HG03521 (cell line): ENCODE measurements around the gene KIF23.

ENCODE experiments used
- ATAC-seq: cut with Tn5 transposase; IDR thresholded peaks from one replicate; pipeline ENCODE4 v1.9.1; 2021; ENCODE audit warnings: mild to moderate bottlenecking, moderate library complexity; ENCODE audit not compliant: unreplicated experiment

Gene KIF23

DNA sequence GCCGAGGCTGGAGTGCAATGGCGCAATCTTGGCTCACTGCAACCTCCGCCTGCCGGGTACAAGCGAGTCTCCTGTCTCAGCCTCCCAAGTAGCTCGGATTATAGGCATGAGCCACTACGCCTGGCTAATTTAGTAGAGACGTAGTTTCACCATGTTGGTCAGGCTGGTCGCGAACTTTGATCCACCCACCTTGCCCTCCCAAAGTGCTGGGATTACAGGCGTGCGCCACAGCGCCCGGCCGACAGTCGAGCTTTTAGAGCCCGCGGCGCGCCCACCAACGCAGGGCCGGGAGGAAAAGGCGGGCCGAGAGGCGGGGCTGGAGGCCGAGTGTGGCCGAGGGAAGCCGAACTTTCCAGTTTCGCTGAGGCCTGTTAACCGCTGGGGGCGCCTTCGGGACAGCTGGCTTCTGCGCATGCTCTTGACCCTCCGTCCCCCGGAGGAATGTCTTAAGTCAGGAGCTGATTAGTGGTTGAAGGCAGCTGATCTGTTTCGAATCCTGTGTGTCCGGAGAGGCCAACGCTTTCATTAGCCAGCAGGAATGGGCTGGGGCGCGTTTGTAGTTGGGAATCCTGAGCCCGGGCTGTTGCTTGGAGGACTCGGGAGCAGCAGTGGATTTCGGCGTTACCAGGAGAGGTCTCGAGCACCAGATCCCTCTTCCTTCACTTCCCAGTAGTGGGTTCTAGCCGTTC, 48.5 kb downstream of the KIF23 start:
- peak; percentile 90 for ATAC-seq

DNA sequence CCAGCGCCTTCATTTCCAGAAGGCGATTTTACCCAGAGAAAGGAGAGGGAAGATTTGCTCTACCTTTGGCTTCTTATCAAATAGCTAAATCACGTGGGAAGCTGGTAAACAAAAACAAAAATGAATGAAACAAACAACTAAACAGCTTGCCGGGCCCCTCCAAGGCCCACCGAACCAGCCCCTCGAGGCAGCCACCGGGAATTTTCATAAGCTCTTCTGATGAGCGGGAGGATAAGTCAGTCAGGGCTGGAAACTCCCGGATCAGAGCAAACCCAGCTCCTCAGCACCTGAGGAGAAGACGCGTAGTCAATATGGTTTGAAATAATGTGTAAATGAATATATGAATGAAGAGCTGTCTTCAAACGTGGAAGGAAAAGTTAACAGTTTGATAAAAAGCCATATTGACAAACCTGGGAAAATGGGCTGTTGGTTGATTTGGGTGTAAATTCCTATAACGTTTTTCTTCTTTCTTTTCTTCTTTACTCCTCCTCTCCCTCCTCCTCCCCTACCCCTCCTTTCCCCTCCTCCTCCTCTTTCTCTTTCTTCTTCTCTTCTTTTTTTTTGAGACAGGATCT, 49.1 kb downstream of the KIF23 start:
- ATAC-seq = no peak

DNA sequence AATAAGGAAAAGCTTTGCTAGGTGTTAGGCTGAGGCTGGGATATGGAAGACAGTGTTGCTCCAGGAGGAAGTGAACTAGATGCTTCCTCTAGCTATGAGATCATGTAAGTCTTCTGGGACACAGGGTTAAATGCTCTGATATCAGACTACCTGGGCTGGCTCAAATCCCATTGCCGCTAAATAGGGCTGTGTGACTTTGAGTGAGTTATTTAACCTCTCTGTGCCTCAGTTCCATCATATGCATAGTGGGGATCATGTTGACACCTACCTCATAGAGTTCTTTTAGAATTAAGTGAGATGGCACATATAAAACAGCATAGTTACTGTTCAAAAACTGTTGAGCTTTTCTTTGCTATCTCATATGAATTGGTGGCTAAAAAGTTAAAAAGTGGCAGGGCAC, 51.1 kb downstream of the KIF23 start:
- no peak for ATAC-seq

DNA sequence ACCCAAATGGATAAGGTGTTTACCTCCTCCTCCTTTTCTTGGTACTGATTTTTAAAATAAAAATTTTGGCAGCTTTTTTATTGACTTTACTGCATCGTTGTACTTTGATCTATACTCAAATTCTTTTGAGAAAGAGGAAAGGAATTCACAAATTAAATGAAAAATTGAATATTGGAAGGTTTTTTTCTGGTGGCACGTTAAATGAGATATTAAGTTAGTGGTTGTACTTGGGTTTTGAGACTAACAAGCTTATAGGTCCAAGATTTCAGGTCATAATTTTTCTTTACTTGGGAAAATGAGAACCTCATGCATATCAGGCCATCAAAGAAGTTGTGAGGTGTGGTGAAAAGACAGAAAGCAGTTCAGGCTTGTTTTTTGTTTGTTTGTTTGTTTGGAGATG, 52.6 kb downstream of the KIF23 start:
- no peak for ATAC-seq

DNA sequence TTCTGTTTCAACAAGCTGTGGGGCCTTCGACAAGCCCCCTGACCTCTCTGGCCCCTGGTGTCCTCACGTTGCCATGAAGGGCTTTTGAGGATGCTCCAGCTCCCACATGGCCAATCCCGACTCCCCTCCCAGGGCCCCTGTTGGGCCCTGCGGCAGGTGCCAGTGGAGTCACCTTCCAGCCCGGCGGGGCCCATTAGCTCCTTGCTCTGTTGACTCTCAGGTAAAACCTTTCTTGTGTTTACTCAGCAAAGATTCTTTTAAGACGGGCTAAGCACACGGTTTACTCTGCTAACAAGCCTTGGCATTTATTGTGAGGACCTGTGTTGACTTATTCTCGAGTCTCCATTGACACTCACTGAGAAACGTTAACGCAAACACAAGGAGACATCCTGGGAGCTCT, 53.5 kb downstream of the KIF23 start:
- ATAC-seq = no peak

DNA sequence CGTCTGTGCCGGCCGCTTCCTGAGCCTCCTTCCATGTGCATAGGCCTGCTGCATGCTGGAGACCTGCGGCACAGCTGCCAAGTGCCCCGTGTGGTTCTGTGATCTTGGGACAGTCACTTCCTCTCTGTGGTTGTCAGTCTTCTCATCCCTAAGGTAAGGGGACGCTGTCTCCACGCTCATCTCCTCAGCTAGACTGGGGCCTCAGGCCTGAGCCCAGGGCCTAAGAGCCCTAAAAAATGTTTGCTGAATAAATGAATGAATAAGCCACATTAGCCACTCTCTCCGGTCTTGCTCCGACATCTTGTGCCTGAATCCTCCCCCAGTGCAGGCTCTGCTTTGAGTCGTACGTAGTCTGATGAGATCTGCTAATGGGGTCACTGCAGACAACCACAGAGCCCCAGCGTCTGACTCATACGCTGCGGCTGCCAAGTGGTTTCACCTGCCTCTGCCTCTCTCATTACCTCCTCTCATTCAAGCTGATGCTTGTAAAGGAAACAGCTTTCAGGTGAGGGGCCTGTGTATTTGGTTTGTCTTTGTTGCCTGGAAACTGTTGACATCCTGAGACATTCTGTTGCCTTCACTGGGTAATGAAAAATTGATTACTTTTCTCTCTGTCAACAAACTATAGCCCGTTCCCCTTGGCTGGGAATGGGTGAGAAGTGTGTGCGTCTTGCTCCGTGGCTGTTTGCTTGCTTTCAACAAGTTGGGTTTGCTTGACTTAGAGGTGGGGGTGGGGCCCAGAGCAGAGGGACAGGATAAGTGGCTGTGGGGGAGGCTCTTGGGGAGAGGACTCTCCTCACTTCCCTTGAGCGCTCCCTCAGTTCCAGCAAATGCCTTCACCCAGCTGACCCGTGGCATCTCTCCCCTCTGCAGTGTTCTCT, 54.3 kb downstream of the KIF23 start:
- peak; percentile 76 for ATAC-seq

DNA sequence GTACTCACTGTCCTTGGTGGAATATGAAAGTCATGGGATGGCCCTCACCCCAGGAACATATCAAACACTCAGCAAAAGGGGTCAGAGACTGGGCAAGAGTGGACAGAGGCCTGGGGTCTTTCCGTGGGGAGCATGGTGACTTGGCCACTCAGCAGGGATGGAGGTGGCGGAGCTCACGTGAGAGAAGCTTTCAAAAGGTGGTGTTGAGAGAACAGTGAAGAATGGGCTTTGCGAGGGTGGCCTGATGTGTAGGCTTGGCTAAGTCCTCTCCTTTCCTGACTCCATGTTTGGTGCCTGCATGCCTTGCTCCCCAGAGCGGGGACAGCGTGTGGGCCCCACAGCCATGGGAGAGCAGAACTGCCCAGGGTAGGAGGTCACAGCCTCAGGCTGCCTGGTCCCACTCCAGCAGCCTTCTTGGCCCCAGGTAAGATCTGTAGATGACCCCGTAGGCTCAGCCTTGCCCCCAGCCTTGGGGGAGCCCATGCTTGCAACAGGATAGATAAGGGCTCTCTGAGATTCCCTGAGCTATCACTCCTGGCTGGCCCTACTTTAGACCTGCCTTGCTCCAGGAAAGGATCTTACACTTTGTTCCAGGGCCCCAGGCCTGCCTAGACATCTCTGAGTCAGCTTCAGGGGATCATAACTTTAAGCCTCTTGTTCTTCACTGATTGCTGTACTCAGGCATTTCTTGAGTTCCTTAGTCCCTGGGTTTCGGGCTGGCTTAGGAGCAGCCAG, 55.5 kb downstream of the KIF23 start:
- ATAC-seq = no peak

DNA sequence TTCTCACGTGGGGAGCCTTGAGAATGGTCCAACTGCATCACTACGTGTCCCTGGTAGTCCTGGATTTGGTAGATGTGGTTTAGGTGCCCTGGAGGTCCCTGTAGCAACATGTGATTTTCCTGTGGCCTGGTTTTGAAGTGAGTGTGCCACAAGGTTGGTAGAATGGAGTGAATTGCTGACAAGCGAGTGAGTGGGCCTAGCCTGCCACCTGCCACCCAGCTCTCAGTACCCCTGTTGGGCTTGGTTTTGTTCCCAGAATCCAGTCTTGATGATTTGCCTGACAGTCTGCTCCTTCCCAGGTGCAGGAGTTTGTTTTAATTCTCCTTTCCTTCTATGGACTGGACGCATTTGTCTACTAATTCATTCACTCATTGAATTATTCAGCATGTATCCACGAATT, 57.9 kb downstream of the KIF23 start:
- ATAC-seq = no peak

DNA sequence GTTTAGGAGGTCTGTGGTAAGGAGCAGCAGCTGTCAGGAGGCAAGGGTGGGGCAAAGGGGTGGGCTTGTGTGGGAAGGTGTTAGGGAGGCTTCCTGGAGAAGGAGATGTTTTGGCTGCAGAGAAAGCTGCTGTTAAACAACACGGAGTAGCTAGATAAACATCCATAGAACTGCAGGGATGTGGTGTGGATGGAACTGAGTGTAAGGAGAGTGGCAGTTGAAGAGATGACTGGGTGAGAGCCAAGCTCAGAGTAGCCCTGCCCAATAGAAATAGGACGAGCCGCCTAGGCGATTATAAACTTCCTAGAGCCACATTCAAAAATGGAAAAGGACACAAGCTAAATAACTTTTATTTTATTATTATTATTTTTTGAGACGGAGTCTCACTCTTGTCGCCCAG, 58.4 kb downstream of the KIF23 start:
- ATAC-seq = no peak

DNA sequence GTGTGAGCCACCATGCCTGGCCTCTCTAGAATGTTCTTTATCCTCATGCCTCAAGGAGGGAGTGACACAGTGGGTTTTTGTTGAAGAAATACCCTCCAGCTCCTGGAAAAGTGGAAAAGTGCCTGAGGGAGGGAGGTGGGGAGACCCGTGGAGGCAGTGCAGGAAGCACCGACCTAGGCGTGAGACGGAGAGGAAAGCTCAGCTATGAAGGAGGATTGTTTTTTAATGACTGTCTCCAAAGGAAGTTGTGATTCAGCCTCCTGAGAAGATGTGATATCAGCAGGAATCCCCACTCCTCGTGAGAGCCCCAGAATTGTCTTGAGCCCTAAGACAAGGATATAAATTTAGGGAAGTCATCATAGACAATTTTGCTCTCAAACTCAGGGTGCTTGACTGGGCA, 60.1 kb downstream of the KIF23 start:
- no peak for ATAC-seq

DNA sequence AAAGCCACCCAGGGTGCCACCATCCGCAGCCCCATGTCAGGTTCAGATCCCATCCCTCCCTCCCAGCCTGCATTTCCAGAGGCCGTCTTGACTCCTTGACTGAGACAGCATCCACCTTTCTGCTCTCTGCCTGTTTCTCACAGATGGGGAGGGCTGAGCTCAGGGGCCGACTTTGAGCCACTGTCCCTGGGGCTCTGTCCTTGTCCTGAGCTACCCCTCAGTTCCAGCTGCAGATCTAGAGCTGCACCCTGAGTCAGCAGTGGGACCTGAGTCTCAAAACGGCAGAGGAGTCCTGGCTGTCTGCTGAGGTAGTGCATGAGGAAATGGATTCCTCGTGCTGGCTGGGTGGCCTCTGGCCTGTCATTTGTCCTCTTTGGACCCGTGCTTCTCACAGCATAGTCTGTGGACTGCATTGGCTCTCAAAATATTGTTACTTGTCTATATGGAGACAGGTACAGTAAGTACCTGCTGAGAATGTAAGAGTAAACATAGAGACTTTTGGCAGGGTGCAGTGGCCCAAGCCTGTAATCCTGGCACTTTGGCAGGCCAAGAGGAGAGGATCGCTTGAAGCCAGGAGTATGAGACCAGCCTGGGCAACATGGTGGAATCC, 60.8 kb downstream of the KIF23 start:
- ATAC-seq = no peak

DNA sequence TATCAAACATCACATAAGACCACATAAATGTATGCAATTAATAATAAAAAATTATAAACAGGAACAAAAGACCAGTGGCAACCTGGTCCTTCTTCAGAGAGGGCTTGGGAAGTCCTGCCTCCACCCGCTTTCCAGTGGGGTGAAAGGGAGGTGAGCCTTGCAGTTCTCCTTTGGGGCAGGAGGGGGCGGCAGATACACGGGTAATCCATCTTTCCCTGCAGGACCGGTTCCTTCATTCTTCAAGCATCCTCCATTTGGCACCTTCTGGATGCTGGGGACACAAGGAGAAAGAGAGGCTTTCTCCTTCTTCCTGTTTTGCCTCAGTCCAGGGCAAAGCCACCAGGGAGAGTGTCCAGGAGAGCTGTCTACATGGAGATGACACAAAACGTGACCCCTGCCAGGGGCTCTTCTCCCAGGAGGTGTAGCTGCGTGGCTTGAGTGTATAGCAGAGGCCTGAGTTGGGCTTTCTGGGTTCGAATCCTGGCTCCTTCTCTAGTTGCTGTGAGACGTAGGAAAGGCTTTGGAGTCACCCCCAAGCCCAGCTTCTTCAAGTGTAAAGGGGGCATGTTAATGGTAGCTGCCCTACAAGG, 61.7 kb downstream of the KIF23 start:
- no peak for ATAC-seq

DNA sequence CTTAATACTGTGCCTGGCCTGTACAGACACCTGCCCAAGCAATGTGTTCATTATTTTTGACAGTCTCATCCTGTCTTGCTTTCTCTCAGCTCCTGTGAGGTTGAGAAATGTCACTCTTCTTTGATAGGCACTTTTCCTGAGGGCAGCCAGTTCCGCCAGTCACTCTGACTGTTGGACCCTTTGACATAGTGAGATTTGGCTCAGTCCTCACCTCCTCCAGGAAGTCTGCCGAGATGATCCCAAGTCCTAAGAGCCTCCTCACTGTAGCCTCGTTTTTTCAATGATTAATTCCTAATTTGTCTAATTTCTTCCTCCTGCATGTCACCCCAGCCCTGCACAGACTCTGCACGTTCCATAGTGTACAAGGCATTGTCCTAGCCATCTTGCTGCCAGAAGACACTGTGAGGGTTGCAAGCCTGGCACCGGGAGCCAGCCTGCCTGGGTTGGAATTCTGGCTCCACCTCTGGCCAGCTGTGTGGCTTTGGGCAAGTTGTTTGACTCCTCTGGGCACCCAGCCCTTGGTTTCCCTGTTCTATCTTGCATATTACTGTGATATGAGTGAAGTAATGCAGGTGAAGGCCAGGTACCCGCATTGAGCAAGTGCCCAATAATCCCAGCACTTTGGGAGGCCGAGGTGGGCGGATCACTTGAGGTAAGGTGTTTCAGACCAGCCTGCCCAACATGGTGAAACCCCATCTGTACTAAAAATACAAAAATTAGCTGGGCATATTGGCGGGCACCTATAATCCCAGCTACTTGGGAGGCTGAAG, 62.7 kb downstream of the KIF23 start:
- no peak for ATAC-seq

DNA sequence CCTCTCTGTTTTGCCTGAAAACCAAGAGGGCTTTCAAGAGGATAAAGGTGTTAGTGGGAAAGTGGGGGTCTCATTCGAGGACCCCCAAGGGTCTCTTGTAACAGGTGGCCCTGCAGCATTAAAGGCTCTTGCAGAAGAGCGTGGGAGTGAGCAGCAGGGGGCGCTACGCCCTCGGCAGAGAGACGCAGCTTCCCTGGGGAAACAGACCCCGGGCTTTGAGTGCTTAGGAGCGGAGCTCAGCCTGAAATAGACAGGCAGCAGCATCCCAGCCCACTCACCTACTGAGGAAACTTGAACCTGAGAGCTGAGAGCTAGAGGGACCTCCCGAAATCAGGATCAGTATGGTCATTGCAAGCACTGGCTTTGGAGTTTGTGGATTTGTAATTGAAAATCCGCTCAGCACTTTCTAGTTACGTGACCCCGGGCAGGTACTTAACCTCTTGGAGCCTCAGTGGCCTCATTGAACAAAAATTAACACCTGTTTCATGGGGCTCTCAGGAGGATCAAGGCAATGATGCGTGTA, 64.2 kb downstream of the KIF23 start:
- no peak for ATAC-seq

DNA sequence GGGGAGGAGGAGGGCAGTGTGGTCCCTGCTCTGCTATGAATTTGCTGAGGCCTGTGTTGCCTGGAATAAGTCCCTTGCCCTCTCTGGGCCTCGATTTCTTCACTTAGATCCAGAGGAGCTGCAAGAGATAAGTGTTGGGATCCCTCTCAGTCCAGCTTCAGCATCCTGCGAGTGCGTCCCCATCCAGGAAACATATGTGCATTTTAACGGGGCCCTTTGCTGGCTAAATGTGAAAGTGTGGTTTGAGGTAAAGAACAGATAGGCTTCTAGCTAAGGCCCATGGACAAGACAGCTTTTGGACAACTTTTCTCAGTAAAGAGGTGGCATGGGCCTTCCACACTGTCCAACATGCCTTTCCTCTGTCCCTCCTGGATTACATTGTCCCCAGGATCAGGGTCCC, 64.9 kb downstream of the KIF23 start:
- no peak for ATAC-seq

DNA sequence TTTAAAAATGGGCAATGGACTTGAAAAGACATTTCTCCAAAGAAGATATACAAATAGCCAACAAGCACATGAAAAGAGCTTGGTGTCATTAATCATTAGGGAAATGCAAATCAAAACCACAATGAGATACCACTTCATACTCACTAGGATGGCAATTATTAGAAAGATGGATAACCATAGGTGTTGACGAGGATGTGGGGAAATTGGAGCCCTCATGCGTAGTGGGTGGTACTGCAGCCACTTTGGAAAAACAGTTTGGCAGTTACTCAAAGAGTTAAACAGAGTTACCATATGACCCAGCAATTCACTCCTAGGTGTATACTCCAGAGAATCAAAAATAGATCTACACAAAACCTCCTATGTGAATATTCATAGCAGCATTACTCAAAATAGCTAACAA, 65.8 kb downstream of the KIF23 start:
- ATAC-seq = no peak

DNA sequence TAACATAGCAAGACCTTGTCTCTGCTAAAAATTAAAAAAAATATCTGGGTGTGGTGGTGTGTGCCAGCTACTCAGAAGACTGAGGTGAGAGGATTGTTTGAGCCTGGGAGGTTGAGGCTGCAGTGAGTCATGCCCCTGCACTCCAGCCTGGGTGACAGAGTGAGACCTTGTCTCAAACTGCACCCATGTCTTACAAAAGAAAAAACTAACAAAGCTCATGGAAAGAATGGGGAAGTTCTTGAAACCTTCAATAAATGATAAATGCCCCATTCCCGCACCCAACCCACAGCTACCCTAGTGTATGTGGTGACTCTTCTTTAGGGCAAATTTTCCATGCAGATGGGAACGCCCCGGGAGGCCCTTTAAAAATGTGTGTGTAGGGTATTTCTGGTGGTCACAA, 66.8 kb downstream of the KIF23 start:
- ATAC-seq = no peak

DNA sequence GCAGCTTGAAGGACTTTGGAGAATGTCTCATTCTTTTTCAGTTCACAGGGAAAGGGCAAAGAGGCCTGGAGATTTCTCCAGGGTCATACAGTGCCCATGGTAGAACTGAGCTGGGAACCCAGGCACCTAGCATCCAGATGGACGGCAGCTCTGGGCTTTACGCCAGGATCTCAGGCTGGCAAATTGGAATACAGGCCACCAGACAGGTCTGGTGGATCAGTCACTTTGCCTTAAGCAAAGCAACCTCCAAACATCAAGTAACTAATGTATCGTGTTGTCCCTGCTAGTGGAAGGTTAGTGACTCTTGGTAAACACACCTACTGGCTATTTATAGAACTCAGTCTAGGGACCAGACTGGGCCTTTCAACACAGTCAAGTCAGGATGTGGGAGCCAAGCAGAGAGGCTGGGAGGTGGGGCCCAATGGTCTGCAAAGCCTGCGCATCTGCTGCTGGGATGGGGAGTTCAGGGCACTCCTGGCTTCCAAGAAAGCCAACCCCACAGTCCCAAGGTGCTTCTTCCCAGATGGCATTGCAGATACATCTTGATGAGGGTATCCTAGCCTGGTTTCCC, 68.6 kb downstream of the KIF23 start:
- no peak for ATAC-seq

DNA sequence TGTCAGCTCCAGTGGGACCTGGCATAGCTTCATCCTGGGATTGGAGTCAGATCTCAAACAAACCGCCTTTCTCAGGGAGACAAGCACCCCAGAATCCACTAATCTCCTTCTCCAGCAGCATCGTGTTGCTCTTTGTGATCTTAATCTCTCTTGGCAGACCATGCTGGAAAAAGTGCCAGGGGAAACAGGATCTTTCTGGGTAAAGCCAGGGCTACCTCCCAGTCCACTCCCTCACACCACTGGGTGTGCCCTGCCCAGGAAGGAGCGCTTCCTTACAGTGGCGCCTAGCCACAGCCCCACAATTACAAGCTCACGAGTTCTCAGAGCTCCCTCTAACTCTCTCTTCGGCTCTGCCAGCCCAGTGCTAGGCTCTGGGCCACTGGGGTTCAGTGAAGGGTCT, 70.7 kb downstream of the KIF23 start:
- no peak for ATAC-seq
